ENCODE measurements around the gene CCRL2.

GRCh38 chr3:46398186-46398955, 8.7 kb upstream of the CCRL2 start:
- TF ChIP-seq CTCF (conservative IDR thresholded peaks at IDR 0.05) = no peak
- no peak for TF ChIP-seq ZFX (IDR thresholded peaks at IDR 0.05)

All from C4-2B (cell line).